Hepatocyte (in vitro differentiated cells): Measurements from ENCODE around the gene STRA6. TPM values are rescaled to one million over a fixed set of nuclear protein-coding genes. Genes with fewer than 3 reads are reported as not detected.

Experiments used
- DNase-seq: peaks from one replicate; pipeline ENCODE4 v3.0.0-alpha.2; 2016; ENCODE audit warnings: low spot score
- H2AFZ ChIP-seq: fragments of 200-600 bp; sonication (generic); 2 replicates; pipeline ENCODE4 v1.6.0; 2016; ENCODE audit warnings: antibody characterized with exemption, mild to moderate bottlenecking
- H3K27ac ChIP-seq: fragments of 200-600 bp; sonication (generic); 2 replicates; pipeline ENCODE4 v1.5.1; 2016; ENCODE audit warnings: mild to moderate bottlenecking
- H3K27me3 ChIP-seq: fragments of 200-600 bp; sonication (generic); 2 replicates; pipeline ENCODE4 v1.6.1; 2016
- H3K36me3 ChIP-seq: fragments of 200-600 bp; sonication (generic); replicated peaks from 2 replicates; pipeline ENCODE4 v1.5.1; 2016; ENCODE audit warnings: low read depth; ENCODE audit not compliant: insufficient read depth
- H3K4me1 ChIP-seq: fragments of 200-600 bp; sonication (generic); 2 replicates; pipeline ENCODE4 v1.5.1; 2016; ENCODE audit warnings: mild to moderate bottlenecking, moderate library complexity; ENCODE audit not compliant: insufficient read depth
- H3K4me2 ChIP-seq: fragments of 200-600 bp; sonication (generic); 2 replicates; pipeline ENCODE4 v1.6.0; 2016
- H3K4me3 ChIP-seq: fragments of 200-600 bp; sonication (generic); 2 replicates; pipeline ENCODE4 v1.5.1; 2016; ENCODE audit warnings: mild to moderate bottlenecking
- H3K79me2 ChIP-seq: fragments of 200-600 bp; sonication (generic); 2 replicates; pipeline ENCODE4 v1.6.0; 2017; ENCODE audit warnings: mild to moderate bottlenecking
- H3K9me2 ChIP-seq: fragments of 200-600 bp; sonication (generic); replicated peaks from 2 replicates; pipeline ENCODE4 v1.6.0; 2017; ENCODE audit warnings: mild to moderate bottlenecking; ENCODE audit not compliant: insufficient read depth
- H3K9me3 ChIP-seq: fragments of 200-600 bp; sonication (generic); 2 replicates; pipeline ENCODE4 v1.5.1; 2016; ENCODE audit warnings: low read depth, mild to moderate bottlenecking
- H4K20me1 ChIP-seq: fragments of 200-600 bp; sonication (generic); 2 replicates; pipeline ENCODE4 v1.6.0; 2016; ENCODE audit warnings: mild to moderate bottlenecking; ENCODE audit not compliant: insufficient read depth, poor library complexity, severe bottlenecking
- CTCF ChIP-seq: fragments of 200-600 bp; sonication (generic); IDR thresholded peaks from 2 replicates; pipeline ENCODE4 v1.5.1; 2016; ENCODE audit warnings: antibody characterized with exemption, mild to moderate bottlenecking; ENCODE audit not compliant: poor library complexity
- EZH2 ChIP-seq: fragments of 200-600 bp; sonication (generic); IDR thresholded peaks from 2 replicates; pipeline ENCODE4 v1.6.1; 2016; ENCODE audit warnings: antibody characterized with exemption, mild to moderate bottlenecking, borderline replicate concordance
- EZH2phosphoT487 ChIP-seq: fragments of 200-600 bp; sonication (generic); IDR thresholded peaks from one replicate; pipeline ENCODE4 v1.6.1; 2018; ENCODE audit warnings: antibody characterized with exemption, mild to moderate bottlenecking, low read depth, moderate library complexity; ENCODE audit not compliant: unreplicated experiment, severe bottlenecking
- WGBS: methylation state at CpG from one replicate; pipeline ENCODE4 v1.1.6; 2016; ENCODE audit warnings: low lambda C conversion rate; ENCODE audit errors: missing lambda C conversion rate; 5-methylcytosine and 5-hydroxymethylcytosine counted together
- polyA plus RNA-seq: library from polyadenylated mRNA; unstranded; fragments of >200 nt; fragmentation: Nextera tagmentation; extraction: Ambion mirVana; gene quantifications from 2 replicates; pipeline ENCODE4 v1.2.1, GENCODE V29; 2016
- total RNA-seq: library from RNA; depleted of rRNA; stranded (reverse); fragments of >200 nt; gene quantifications from 2 replicates; pipeline ENCODE4 v1.2.3, GENCODE V29; 2014

The STRA6 gene
- total and polyA plus RNA-seq, 2 experiments from 2014 or later, result 31.5 to 37.1 TPM

GRCh38 chr15:74234598-74234875 is 31.9 kb upstream of the STRA6 start:
- Histone ChIP-seq H3K4me3 (no peak overlapping the region), H3K9me3 (no peaks in the 10 kb centered on the region), H3K79me2 (no peaks in the 10 kb centered on the region), H3K4me2 (no peak overlapping the region), H3K9me2 (no peaks in the 10 kb centered on the region), H4K20me1 (no peaks in the 10 kb centered on the region), H2AFZ (no peak overlapping the region), H3K27me3 (no peaks in the 10 kb centered on the region), H3K4me1 (no peaks in the 10 kb centered on the region), H3K27ac (no peak overlapping the region), H3K36me3 (no peaks in the 10 kb centered on the region)
- WGBS, result 98% methylated on average over 9 of the region's 9 CpGs
- TF ChIP-seq EZH2, result no peak
- TF ChIP-seq CTCF, result no peak
- TF ChIP-seq EZH2phosphoT487, result no peak
- DNase-seq, result no peak

- Histone ChIP-seq H3K27ac (no peak overlapping the region), H3K9me3 (no peaks in the 10 kb centered on the region), H3K4me2 (no peak overlapping the region), H3K4me3 (no peak overlapping the region), H3K9me2 (no peaks in the 10 kb centered on the region), H3K79me2 (no peaks in the 10 kb centered on the region), H2AFZ (no peak overlapping the region), H4K20me1 (no peaks in the 10 kb centered on the region), H3K36me3 (no peaks in the 10 kb centered on the region), H3K27me3 (no peaks in the 10 kb centered on the region), H3K4me1 (no peaks in the 10 kb centered on the region)
- DNase-seq, result no peak
- WGBS, result 92% methylated on average over 3 of the region's 3 CpGs
- TF ChIP-seq EZH2, result no peak
- TF ChIP-seq CTCF, result no peak
- no peak for TF ChIP-seq EZH2phosphoT487
Observed at GRCh38 chr15:74233851-74234597, 31.4 kb upstream of the STRA6 start.

- no peak for DNase-seq
- Histone ChIP-seq H3K36me3 (no peaks in the 10 kb centered on the region), H3K9me3 (no peaks in the 10 kb centered on the region), H3K4me3 (no peak overlapping the region), H3K4me1 (peaks cover 3% of the 10 kb centered on the region), H3K79me2 (no peaks in the 10 kb centered on the region), H3K4me2 (no peak overlapping the region), H3K27ac (no peak overlapping the region), H2AFZ (no peak overlapping the region), H4K20me1 (no peaks in the 10 kb centered on the region), H3K9me2 (no peaks in the 10 kb centered on the region), H3K27me3 (no peaks in the 10 kb centered on the region)
- TF ChIP-seq EZH2phosphoT487 (no peak), EZH2 (no peak), CTCF (no peak)
- WGBS, result 79% methylated on average over 6 of the region's 6 CpGs
Observed at GRCh38 chr15:74233373-74233772, 30.8 kb upstream of the STRA6 start.

- H3K9me2 ChIP-seq, result no peaks in the 10 kb centered on the region
- TF ChIP-seq CTCF (no peak), EZH2 (no peak), EZH2phosphoT487 (no peak)
- DNase-seq, result no peak
- H3K4me1 ChIP-seq, result peaks cover 9% of the 10 kb centered on the region
- H3K9me3 ChIP-seq, result no peaks in the 10 kb centered on the region
- no peaks in the 10 kb centered on the region for H4K20me1 ChIP-seq
- 97% methylated on average over 10 of the region's 10 CpGs for WGBS
- H3K4me2 ChIP-seq, result no peak overlapping the region
- no peak overlapping the region for H2AFZ ChIP-seq
- H3K27me3 ChIP-seq, result no peaks in the 10 kb centered on the region
- H3K4me3 ChIP-seq, result no peak overlapping the region
- no peaks in the 10 kb centered on the region for H3K36me3 ChIP-seq
- no peaks in the 10 kb centered on the region for H3K79me2 ChIP-seq
- H3K27ac ChIP-seq, result no peak overlapping the region
Observed at GRCh38 chr15:74231475-74231874, 28.9 kb upstream of the STRA6 start.
